NCI-H345 (cell line): Measurements from ENCODE around the gene GARIN5A.

ENCODE experiments used
- DNase-seq: peaks from one replicate; lab custom pipeline; 2025; lab: John Stamatoyannopoulos, UW

The GARIN5A gene

GRCh38 chr19:50508843-50509190 lies 32.2 kb upstream of the GARIN5A start:
- DNase-seq: no peak

GRCh38 chr19:50507376-50507775 lies 30.7 kb upstream of the GARIN5A start:
- DNase-seq: no peak

GRCh38 chr19:50506700-50507099 lies 30.1 kb upstream of the GARIN5A start:
- DNase-seq: no peak

- no peak for DNase-seq
Measured at GRCh38 chr19:50505856-50506611, 29.4 kb upstream of the GARIN5A start.

- no peak for DNase-seq
Measured at GRCh38 chr19:50501568-50502475, 25.2 kb upstream of the GARIN5A start.

GRCh38 chr19:50501186-50501567 lies 24.5 kb upstream of the GARIN5A start:
- DNase-seq: no peak

- DNase-seq: no peak
Measured at GRCh38 chr19:50500753-50501151, 24.1 kb upstream of the GARIN5A start.

GRCh38 chr19:50500060-50500752 lies 23.6 kb upstream of the GARIN5A start:
- peak; percentile 27 for DNase-seq

- DNase-seq: no peak
Measured at GRCh38 chr19:50498219-50499056, 21.8 kb upstream of the GARIN5A start.

- no peak for DNase-seq
Measured at GRCh38 chr19:50497022-50497405, 20.4 kb upstream of the GARIN5A start.

- DNase-seq: no peak
Measured at GRCh38 chr19:50496189-50497021, 19.8 kb upstream of the GARIN5A start.

- no peak for DNase-seq
Measured at GRCh38 chr19:50495020-50495531, 18.4 kb upstream of the GARIN5A start.

GRCh38 chr19:50494186-50495019 lies 17.8 kb upstream of the GARIN5A start:
- no peak for DNase-seq

GRCh38 chr19:50493171-50493570 lies 16.5 kb upstream of the GARIN5A start:
- no peak for DNase-seq

GRCh38 chr19:50492303-50493052 lies 15.8 kb upstream of the GARIN5A start:
- no peak for DNase-seq

GRCh38 chr19:50490991-50491472 lies 14.4 kb upstream of the GARIN5A start:
- DNase-seq: no peak

GRCh38 chr19:50490411-50490811 lies 13.8 kb upstream of the GARIN5A start:
- DNase-seq: no peak

- DNase-seq: no peak
Measured at GRCh38 chr19:50489461-50490011, 12.9 kb upstream of the GARIN5A start.
